ENCODE data around the gene STRBP.
"Not testable (repeated sequence)": the region's sequence is repeated elsewhere in the genome, so short reads cannot be mapped to it uniquely, and the experiment has no call there.

Gene STRBP

GRCh38 chr9:123268465-123269259 lies at the start of gene STRBP:
Gene STRBP, minus strand, starts transcription at chr9:123268586. Its CDS starts 84,452 bp downstream, at chr9:123184134.
- peak; percentile 86 for DNase-seq (ENCODE audit: low read depth)

- no peak for DNase-seq (ENCODE audit: low read depth)
Measured at GRCh38 chr9:123316053-123316718, 47.8 kb upstream of the STRBP start.

- no peak for DNase-seq (ENCODE audit: low read depth)
Measured at GRCh38 chr9:123315635-123316034, 47.2 kb upstream of the STRBP start.

GRCh38 chr9:123314617-123315016 lies 46.2 kb upstream of the STRBP start:
- DNase-seq (ENCODE audit: low read depth): no peak

- no peak for DNase-seq (ENCODE audit: low read depth)
Measured at GRCh38 chr9:123312306-123312877, 44.0 kb upstream of the STRBP start.

- DNase-seq (ENCODE audit: low read depth): no peak
Measured at GRCh38 chr9:123311250-123311752, 42.9 kb upstream of the STRBP start.

- DNase-seq (ENCODE audit: low read depth): no peak
Measured at GRCh38 chr9:123310551-123311249, 42.3 kb upstream of the STRBP start.

- DNase-seq (ENCODE audit: low read depth): no peak
Measured at GRCh38 chr9:123309611-123310010, 41.2 kb upstream of the STRBP start.

GRCh38 chr9:123305879-123306278 lies 37.5 kb upstream of the STRBP start:
- DNase-seq (ENCODE audit: low read depth): no peak

GRCh38 chr9:123304340-123304691 lies 35.9 kb upstream of the STRBP start:
- DNase-seq (ENCODE audit: low read depth): no peak

- DNase-seq (ENCODE audit: low read depth): no peak
Measured at GRCh38 chr9:123302348-123303214, 34.2 kb upstream of the STRBP start.

GRCh38 chr9:123301936-123302335 lies 33.5 kb upstream of the STRBP start:
- not testable (repeated sequence) for DNase-seq (ENCODE audit: low read depth)

GRCh38 chr9:123300554-123300953 lies 32.2 kb upstream of the STRBP start:
- no peak for DNase-seq (ENCODE audit: low read depth)

GRCh38 chr9:123299558-123300126 lies 31.3 kb upstream of the STRBP start:
- DNase-seq (ENCODE audit: low read depth): no peak

GRCh38 chr9:123296174-123296573 lies 27.8 kb upstream of the STRBP start:
- DNase-seq (ENCODE audit: low read depth): no peak

- no peak for DNase-seq (ENCODE audit: low read depth)
Measured at GRCh38 chr9:123291736-123292135, 23.4 kb upstream of the STRBP start.

- no peak for DNase-seq (ENCODE audit: low read depth)
Measured at GRCh38 chr9:123290764-123291163, 22.4 kb upstream of the STRBP start.

- DNase-seq (ENCODE audit: low read depth): no peak
Measured at GRCh38 chr9:123287639-123288038, 19.3 kb upstream of the STRBP start.

- DNase-seq (ENCODE audit: low read depth): no peak
Measured at GRCh38 chr9:123286324-123286723, 17.9 kb upstream of the STRBP start.

- DNase-seq (ENCODE audit: low read depth): no peak
Measured at GRCh38 chr9:123284656-123285055, 16.3 kb upstream of the STRBP start.

- no peak for DNase-seq (ENCODE audit: low read depth)
Measured at GRCh38 chr9:123283455-123283854, 15.1 kb upstream of the STRBP start.
